Natural killer cell (primary cell): ENCODE data around the gene MCHR1. TPM values are rescaled to one million over a fixed set of nuclear protein-coding genes. Genes with fewer than 3 reads are reported as not detected.

Source experiments
- ATAC-seq, 3 donors: fragments of 150-1000 bp in 2 of 3; fragments of 200-7000 bp in 1 of 3; cut with Tn5 transposase; 1 replicate in 1 of 3; 2 replicates in 2 of 3; pipeline ENCODE4 v1.10.0; 2021; ENCODE audit warnings: mild to moderate bottlenecking in 2 of 3, moderate library complexity in 2 of 3
- DNase-seq, 2 donors: peaks; one replicate each; pipeline versions ENCODE4 v3.0.0 to v3.0.0-alpha.2; 2013 to 2021; ENCODE audit warnings: mixed read lengths in 1 of 2
- H3K27ac ChIP-seq: one replicate; pipeline ENCODE4 v1.5.1; 2013; ENCODE audit warnings: mild to moderate bottlenecking, low read length
- H3K27me3 ChIP-seq: one replicate; pipeline ENCODE4 v1.6.1; 2013; ENCODE audit warnings: low read length; ENCODE audit not compliant: control insufficient read depth, insufficient read depth
- H3K36me3 ChIP-seq: one replicate; pipeline ENCODE4 v1.6.1; 2013; ENCODE audit warnings: low read length; ENCODE audit not compliant: control insufficient read depth, insufficient read depth
- H3K4me1 ChIP-seq: one replicate; pipeline ENCODE4 v1.6.1; 2013; ENCODE audit warnings: low read length; ENCODE audit not compliant: control insufficient read depth, insufficient read depth
- H3K4me3 ChIP-seq: one replicate; pipeline ENCODE4 v1.5.1; 2013; ENCODE audit warnings: low read length
- H3K9me3 ChIP-seq: one replicate; pipeline ENCODE4 v1.6.1; 2013; ENCODE audit warnings: low read length; ENCODE audit not compliant: control insufficient read depth, insufficient read depth
- H3K27ac Mint-ChIP-seq, 2 donors: one replicate each; pipeline ENCODE4 v1.8.0; 2022; ENCODE audit warnings: mild to moderate bottlenecking in 2 of 2, mixed read lengths in 2 of 2, moderate library complexity in 1 of 2
- H3K27me3 Mint-ChIP-seq, 2 donors: one replicate each; pipeline ENCODE4 v1.8.0; 2022; ENCODE audit warnings: low read depth in 2 of 2, mixed read lengths in 2 of 2
- H3K36me3 Mint-ChIP-seq: one replicate; pipeline ENCODE4 v1.8.0; 2022; ENCODE audit warnings: mixed read lengths
- H3K4me1 Mint-ChIP-seq, 2 donors: one replicate each; pipeline ENCODE4 v1.8.0; 2022; ENCODE audit warnings: mixed read lengths in 2 of 2
- H3K4me3 Mint-ChIP-seq: one replicate; pipeline ENCODE4 v1.8.0; 2022; ENCODE audit warnings: mild to moderate bottlenecking, moderate library complexity, mixed read lengths
- H3K9me3 Mint-ChIP-seq, 2 donors: one replicate each; pipeline ENCODE4 v1.8.0; 2022; ENCODE audit warnings: mixed read lengths in 2 of 2
- CTCF ChIP-seq: fragments of 200-600 bp; IDR thresholded peaks from one replicate; pipeline ENCODE4 v1.8.0; 2022; ENCODE audit warnings: antibody characterized with exemption
- WGBS: methylation state at CpG from one replicate; pipeline ENCODE4 v1.1.7; 2013; ENCODE audit warnings: missing lambda C conversion rate; ENCODE audit not compliant: insufficient coverage; 5-methylcytosine and 5-hydroxymethylcytosine counted together
- intact Hi-C: fragments of 100-400 bp; cut with micrococcal nuclease; formaldehyde crosslinking; loops from one replicate; pipeline ENCODE4 v1.14.2; 2022
- total RNA-seq, 4 donors: library from RNA; stranded (reverse); fragments of 120-200 nt in 1 of 4; gene quantifications; one replicate each; pipeline versions ENCODE4 v1.2.3 to v1.2.4, GENCODE V29; 2013 to 2022

Gene MCHR1
- total RNA-seq, 3 donors from 2014 or later (not counting 1 experiment from before 2014, with no cell fraction given): not detected

DNA sequence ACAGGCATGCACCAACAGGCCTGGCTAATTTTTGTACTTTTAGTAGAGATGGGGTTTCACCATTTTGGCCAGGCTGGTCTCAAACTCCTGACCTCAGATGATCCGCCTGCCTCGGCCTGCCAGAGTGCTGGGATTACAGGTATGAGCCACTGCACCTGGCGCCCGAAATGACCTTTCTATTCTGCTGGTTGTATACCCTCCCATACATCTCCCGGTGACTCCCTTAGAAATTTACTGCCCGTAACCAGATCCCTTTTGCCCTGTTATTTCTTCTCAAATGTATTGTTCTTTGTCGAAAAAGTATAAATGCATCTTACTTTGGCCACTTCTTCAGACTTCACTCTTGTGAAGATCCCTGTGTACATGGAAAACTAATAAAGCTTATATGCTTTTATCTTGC, 22.0 kb downstream of the MCHR1 start:
- 95% methylated on average over 7 of the region's 7 CpGs for WGBS
- Mint-ChIP-seq H3K4me3 (no peak overlapping the region), H3K9me3 (no peaks in the 10 kb centered on the region), H3K4me1 (no peaks in the 10 kb centered on the region), H3K27ac (no peak overlapping the region), H3K36me3 (no peaks in the 10 kb centered on the region), H3K27me3 (peaks cover under 1 to 9% of the 10 kb centered on the region in 2 donors)
- ATAC-seq: no peak
- no peak overlapping the region for H3K27ac ChIP-seq
- intact Hi-C loops: no loop called here
- H3K4me1 ChIP-seq: no peaks in the 10 kb centered on the region
- H3K27me3 ChIP-seq: no peaks in the 10 kb centered on the region
- no peak for TF ChIP-seq CTCF
- DNase-seq: no peak
- no peaks in the 10 kb centered on the region for H3K36me3 ChIP-seq
- no peaks in the 10 kb centered on the region for H3K9me3 ChIP-seq
- no peak overlapping the region for H3K4me3 ChIP-seq

DNA sequence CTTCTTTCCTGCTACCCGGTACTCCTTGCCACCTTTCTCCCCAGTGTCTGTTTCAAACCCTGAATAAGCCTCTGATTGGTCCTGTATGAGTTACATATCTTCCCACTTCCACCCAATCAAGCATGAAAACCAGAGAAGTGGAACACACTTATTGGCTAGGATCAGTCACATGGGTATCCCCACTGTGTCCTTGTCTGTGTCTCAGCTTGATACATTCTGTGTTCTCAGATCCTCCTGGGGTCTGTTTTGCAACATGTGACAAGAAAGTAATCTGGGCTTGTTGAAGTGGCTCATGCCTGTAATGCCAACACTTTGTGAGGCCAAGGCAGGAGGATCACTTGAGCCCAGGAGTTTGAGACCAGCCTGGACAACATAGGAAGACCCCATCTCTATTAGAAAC, 23.9 kb downstream of the MCHR1 start:
- intact Hi-C loops: no loop called here
- peaks cover 1 to 4% of the 10 kb centered on the region in 2 donors for H3K27me3 Mint-ChIP-seq
- DNase-seq (no peak), ATAC-seq (no peak)
- no peaks in the 10 kb centered on the region for H3K36me3 Mint-ChIP-seq
- H3K27ac Mint-ChIP-seq: no peak overlapping the region
- H3K9me3 Mint-ChIP-seq: no peaks in the 10 kb centered on the region
- H3K4me1 Mint-ChIP-seq: no peaks in the 10 kb centered on the region
- no peaks in the 10 kb centered on the region for H3K27me3 ChIP-seq
- no peaks in the 10 kb centered on the region for H3K9me3 ChIP-seq
- no peak overlapping the region for H3K27ac ChIP-seq
- no peak overlapping the region for H3K4me3 ChIP-seq
- no peak overlapping the region for H3K4me3 Mint-ChIP-seq
- no peaks in the 10 kb centered on the region for H3K36me3 ChIP-seq
- WGBS: 95% methylated on average over 1 of the region's 1 CpG
- TF ChIP-seq CTCF: no peak
- H3K4me1 ChIP-seq: no peaks in the 10 kb centered on the region

- intact Hi-C loops: no loop called here
- H3K4me1 Mint-ChIP-seq: no peaks in the 10 kb centered on the region
- TF ChIP-seq CTCF: no peak
- DNase-seq (no peak), ATAC-seq (no peak)
- no peak overlapping the region for H3K4me3 Mint-ChIP-seq
- H3K9me3 ChIP-seq: no peaks in the 10 kb centered on the region
- peaks cover 0 to 4% of the 10 kb centered on the region in 2 donors for H3K27me3 Mint-ChIP-seq
- H3K36me3 Mint-ChIP-seq: no peaks in the 10 kb centered on the region
- no peaks in the 10 kb centered on the region for H3K36me3 ChIP-seq
- WGBS: 91% methylated on average over 5 of the region's 5 CpGs
- H3K4me1 ChIP-seq: no peaks in the 10 kb centered on the region
- H3K9me3 Mint-ChIP-seq: no peaks in the 10 kb centered on the region
- no peak overlapping the region for H3K4me3 ChIP-seq
- H3K27ac Mint-ChIP-seq: no peak overlapping the region
- H3K27ac ChIP-seq: no peak overlapping the region
- H3K27me3 ChIP-seq: no peaks in the 10 kb centered on the region
These were observed 24.5 kb downstream of the MCHR1 start for GRCh38 chr22:40703736-40704135.

- no peak for TF ChIP-seq CTCF
- Histone ChIP-seq H3K27ac (no peak overlapping the region), H3K27me3 (no peaks in the 10 kb centered on the region), H3K4me1 (no peaks in the 10 kb centered on the region), H3K36me3 (no peaks in the 10 kb centered on the region), H3K9me3 (no peaks in the 10 kb centered on the region), H3K4me3 (no peak overlapping the region)
- no peak overlapping the region for H3K27ac Mint-ChIP-seq
- H3K9me3 Mint-ChIP-seq: no peaks in the 10 kb centered on the region
- no peak overlapping the region for H3K4me3 Mint-ChIP-seq
- WGBS: 95% methylated on average over 5 of the region's 9 CpGs
- ATAC-seq: no peak
- no peak for DNase-seq
- intact Hi-C loops: no loop called here
- H3K27me3 Mint-ChIP-seq: peaks cover 0 to 4% of the 10 kb centered on the region in 2 donors
- H3K36me3 Mint-ChIP-seq: no peaks in the 10 kb centered on the region
- no peaks in the 10 kb centered on the region for H3K4me1 Mint-ChIP-seq
These were observed 26.8 kb downstream of the MCHR1 start for GRCh38 chr22:40705918-40706682.
